Loucy (cell line): ENCODE results near the gene DCAF10.

ENCODE experiments used
- CTCF ChIP-seq: fragments of 200-600 bp; sonication (generic); conservative IDR thresholded peaks from 2 replicates; pipeline ENCODE4 v1.5.1; 2014; ENCODE audit warnings: mild to moderate bottlenecking, antibody characterized with exemption, low read length
- EZH2phosphoT487 ChIP-seq: fragments of 200-600 bp; IDR thresholded peaks from 2 replicates; pipeline ENCODE4 v1.6.1; 2018; ENCODE audit warnings: antibody characterized with exemption, mild to moderate bottlenecking, moderate library complexity, borderline replicate concordance

GRCh38 chr9:37916471-37917312 is 116.1 kb downstream of the DCAF10 start:
- no peak for TF ChIP-seq CTCF
- no peak for TF ChIP-seq EZH2phosphoT487
